ENCODE measurements around the gene MFSD11. TPM values are rescaled to one million over a fixed set of nuclear protein-coding genes. Genes with fewer than 3 reads are reported as not detected.
"Not testable (repeated sequence)": the region's sequence is repeated elsewhere in the genome, so short reads cannot be mapped to it uniquely, and the experiment has no call there.

The MFSD11 gene
- 22.6 TPM for total RNA-seq

GRCh38 chr17:76737676-76738467 is at the start of gene MFSD11:
Gene MFSD11, plus strand, starts transcription at chr17:76738119. Its CDS starts 234 bp downstream, at chr17:76738353.
- peak; percentile 79 for ATAC-seq

GRCh38 chr17:76688165-76688622 is 49.7 kb upstream of the MFSD11 start:
- peak; percentile 10 for ATAC-seq

GRCh38 chr17:76689859-76690258 is 48.1 kb upstream of the MFSD11 start:
- no peak for ATAC-seq

GRCh38 chr17:76690596-76691280 is 47.2 kb upstream of the MFSD11 start:
- ATAC-seq: no peak

GRCh38 chr17:76691379-76692191 is 46.3 kb upstream of the MFSD11 start:
- ATAC-seq: no peak

- no peak for ATAC-seq
These were observed 42.7 kb upstream of the MFSD11 start for GRCh38 chr17:76695059-76695831.

GRCh38 chr17:76696763-76697701 is 40.9 kb upstream of the MFSD11 start:
- ATAC-seq: peak; percentile 28

- ATAC-seq: no peak
These were observed 40.0 kb upstream of the MFSD11 start for GRCh38 chr17:76697702-76698465.

GRCh38 chr17:76698466-76698977 is 39.4 kb upstream of the MFSD11 start:
- ATAC-seq: not testable (repeated sequence)

GRCh38 chr17:76700270-76700616 is 37.7 kb upstream of the MFSD11 start:
- ATAC-seq: peak; percentile 51

GRCh38 chr17:76700617-76701470 is 37.1 kb upstream of the MFSD11 start:
- ATAC-seq: peak; percentile 68

GRCh38 chr17:76701471-76701967 is 36.4 kb upstream of the MFSD11 start:
- ATAC-seq: no peak

- ATAC-seq: no peak
These were observed 35.8 kb upstream of the MFSD11 start for GRCh38 chr17:76702076-76702475.

- no peak for ATAC-seq
These were observed 34.8 kb upstream of the MFSD11 start for GRCh38 chr17:76702941-76703637.

- no peak for ATAC-seq
These were observed 33.1 kb upstream of the MFSD11 start for GRCh38 chr17:76704805-76705204.

GRCh38 chr17:76706817-76707216 is 31.1 kb upstream of the MFSD11 start:
- no peak for ATAC-seq

- no peak for ATAC-seq
These were observed 29.7 kb upstream of the MFSD11 start for GRCh38 chr17:76707985-76708807.
